Stimulated activated naive CD4-positive, alpha-beta T cell (primary cell): Measurements from ENCODE around the gene REPS1.
"Not testable (repeated sequence)": the region's sequence is repeated elsewhere in the genome, so short reads cannot be mapped to it uniquely, and the experiment has no call there.

Source experiments
- DNase-seq, 6 experiments: peaks; one replicate each; lab custom pipeline; 2025; lab: John Stamatoyannopoulos, UW

The REPS1 gene

GRCh38 chr6:138970856-138971425 lies 17.1 kb downstream of the REPS1 start:
- DNase-seq = no peak

DNA sequence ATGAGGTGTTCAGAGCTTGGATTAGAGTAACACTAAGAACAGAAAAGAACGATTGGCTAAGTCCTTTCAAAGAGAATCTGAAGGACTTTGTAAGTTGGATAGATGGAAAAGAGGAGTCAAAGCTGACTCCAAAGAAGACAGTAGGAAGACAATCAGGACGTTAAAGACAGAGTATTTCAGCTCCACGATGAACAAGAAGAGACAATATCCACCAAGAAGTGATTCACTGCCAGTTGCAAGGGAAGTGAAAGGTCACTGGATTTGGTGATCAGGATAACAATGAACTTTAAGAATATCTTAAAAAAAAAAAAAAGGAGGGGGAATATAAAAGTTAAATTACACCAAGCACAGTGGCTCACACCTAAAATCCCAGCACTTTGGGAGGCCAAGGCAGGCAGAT lies 17.9 kb downstream of the REPS1 start:
- DNase-seq = no peak

DNA sequence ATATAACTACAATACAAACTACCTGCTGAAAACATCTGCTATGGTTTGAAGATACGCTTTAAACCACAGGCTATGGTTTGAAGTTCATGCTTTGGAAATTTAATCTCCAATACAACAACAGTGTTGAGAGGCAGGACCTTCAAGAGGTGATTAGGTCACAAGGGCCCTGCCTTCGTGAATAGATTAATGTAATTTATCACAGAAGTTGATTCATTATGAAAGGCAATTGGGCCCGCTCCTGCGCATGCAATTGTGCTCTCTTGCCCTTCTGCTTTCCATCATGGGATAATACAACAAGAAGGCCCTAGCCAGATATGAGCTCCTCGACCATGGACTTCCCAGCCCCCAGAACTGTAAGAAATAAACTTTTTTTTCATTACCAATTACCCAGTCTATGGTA lies 21.2 kb downstream of the REPS1 start:
- no peak for DNase-seq

DNA sequence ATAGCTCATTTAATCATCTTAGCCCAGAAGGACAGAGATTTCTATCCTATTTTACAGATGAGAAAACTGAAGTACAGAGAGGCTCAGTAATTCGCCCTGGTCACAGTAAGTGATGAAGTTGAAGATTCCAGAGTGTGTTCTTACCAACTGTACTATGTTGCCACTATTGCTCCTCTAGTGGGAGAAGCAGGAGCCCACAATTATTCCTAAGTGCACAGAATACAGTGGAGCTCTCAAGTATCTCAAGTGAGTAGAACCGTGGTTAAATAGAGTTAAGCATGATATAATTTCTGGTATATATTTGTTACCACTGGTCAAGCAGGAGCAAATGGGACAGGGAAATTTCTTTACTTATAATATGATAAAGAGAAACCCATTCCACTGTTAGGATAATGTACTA lies 22.1 kb downstream of the REPS1 start:
- DNase-seq = no peak

- no peak for DNase-seq
These were observed 22.7 kb downstream of the REPS1 start for GRCh38 chr6:138965291-138965874.

- no peak for DNase-seq
These were observed 24.0 kb downstream of the REPS1 start for GRCh38 chr6:138964012-138964411.

DNA sequence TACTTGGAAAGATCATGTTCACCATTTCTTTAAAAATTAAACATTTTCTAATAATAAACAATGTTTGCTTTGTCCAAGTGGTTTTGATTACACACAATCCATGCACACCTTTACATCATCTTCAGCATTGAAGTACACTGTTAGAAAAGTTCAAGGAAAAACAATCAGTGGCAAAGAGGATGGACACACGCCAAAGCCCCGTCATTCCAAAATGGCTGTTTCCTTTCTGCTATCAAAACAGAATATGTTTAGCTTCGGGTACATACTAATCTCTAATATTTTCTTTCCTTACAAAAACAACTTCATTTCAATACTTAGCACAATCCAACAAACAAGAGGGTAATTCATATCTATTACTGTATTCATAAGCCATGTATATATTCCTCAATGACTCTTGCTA lies 24.5 kb downstream of the REPS1 start:
- no peak for DNase-seq

DNA sequence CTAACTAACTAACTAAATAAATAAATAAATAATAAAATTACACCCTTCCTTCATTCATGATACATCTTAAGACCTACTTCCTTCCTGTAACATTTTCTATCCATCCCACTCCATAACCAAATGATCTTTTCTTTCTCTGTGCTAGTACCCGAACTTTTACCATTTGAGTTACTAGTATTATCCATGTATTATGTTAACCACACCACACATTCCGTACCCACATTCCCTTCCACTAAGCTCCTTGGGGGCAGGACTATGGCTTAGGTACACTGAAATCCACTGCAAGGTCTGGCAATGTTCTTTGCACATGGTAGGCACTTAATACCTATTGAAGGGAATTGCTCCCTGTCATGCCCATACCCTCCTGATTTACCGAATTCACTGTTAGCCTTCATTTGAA lies 24.9 kb downstream of the REPS1 start:
- DNase-seq = no peak

- DNase-seq = no peak
These were observed 28.5 kb downstream of the REPS1 start for GRCh38 chr6:138959521-138959920.

DNA sequence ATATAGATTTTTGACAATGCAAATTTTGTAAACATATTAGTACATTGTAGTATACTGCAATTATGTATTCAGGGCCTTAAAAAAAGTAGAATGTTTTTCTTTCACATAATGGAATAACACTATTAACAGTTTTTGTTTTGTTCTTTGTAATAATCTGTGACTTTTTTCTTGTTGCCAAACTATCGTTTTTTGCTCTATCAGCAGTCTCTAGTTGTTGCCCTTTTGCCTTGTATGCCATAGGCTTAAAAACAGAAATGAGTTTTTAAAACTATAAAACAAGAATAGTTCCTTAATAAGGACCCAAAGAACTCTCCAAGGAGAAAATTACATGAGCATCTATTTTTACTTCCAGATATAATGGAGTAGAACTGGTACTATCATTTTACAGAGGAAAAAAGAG lies 29.5 kb downstream of the REPS1 start:
- no peak for DNase-seq

GRCh38 chr6:138957903-138958302 lies 30.1 kb downstream of the REPS1 start:
- DNase-seq = no peak

DNA sequence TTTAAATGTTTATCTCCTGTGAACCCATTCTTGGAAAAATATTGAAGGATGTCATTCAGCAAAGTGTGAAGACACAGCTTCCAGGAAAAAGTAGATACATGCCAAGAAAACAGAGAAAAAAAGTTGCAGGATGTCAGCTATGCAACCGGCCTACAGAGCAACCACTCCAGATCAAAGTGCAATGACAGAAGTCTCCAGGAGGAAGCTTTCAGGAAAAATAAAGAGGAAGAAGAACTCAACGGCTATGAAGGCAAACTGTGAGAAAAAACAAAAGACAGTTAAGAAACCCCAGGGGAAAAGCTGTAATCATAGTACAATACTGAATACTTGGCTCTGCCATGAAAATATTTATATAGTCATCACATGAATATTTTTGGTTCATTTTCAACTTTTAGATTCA lies 30.6 kb downstream of the REPS1 start:
- no peak for DNase-seq

DNA sequence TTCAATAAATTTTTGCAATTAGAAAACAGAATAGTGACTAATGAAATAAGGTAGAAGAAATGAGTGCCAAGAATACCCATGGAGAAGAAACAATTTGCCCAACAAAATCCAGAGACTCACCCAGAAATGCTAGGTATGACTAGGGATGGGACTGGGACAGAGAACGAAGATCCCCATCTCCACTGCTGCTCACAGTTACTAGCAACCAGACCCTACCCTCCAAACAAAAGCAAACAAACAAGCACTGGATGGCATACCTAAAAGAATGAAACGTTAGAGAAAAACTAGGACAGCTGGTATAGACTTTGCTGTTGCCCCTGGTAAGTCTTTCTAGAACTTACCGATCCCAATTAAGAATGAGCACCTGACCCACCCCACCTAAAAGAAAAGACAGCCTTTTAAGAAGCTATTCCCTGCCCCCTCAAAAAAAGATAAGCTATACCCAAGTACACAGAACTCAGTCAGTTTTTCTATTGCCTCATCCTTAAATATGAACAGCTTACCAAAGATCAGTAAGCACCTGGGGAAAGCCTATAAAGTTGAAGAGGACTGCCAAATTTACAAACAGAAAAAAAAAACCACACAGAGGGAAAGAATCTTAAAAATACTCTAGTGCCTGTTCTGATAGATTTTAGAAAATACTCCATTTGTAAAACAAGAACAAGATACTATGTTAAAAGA lies 31.7 kb downstream of the REPS1 start:
- DNase-seq = no peak

- DNase-seq = no peak
These were observed 32.8 kb downstream of the REPS1 start for GRCh38 chr6:138955262-138955661.

DNA sequence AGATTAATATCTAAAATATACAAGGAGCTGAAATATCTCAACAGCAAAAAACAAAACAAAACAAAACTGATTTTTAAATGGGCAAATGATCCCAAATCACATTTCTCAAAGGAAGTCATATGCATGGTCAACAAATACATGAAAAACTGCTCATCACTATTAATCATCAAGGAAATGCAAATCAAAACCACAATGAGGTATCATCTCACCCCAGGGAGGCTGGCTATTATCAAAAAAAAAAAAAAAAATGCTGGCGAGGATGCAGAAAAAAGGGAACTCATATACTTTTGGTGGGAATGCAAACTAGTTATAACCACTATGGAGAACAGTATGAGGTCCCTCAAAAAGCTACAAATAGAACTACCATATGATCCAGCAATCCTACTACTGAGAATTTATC lies 34.6 kb downstream of the REPS1 start:
- DNase-seq = no peak

GRCh38 chr6:138948546-138949179 lies 39.4 kb downstream of the REPS1 start:
- no peak for DNase-seq

DNA sequence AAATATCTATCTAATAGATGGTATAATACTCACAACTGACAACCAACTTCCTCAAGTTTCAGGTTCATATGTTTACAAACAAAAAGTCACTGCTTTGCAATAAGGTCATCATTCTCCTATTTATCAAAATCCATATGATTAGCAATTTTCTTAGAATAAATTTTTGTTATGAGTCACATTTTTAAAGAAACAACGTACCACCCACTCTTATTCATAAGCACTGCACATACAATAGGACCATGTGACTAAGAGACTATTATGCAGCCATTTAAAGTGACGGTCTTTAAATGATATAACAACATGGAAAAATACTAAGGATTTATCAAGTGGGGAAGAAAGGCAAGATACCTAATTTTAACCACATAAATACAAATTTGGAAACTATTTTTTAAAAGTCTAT lies 40.0 kb downstream of the REPS1 start:
- no peak for DNase-seq

GRCh38 chr6:138945354-138945753 lies 42.7 kb downstream of the REPS1 start:
- DNase-seq = no peak

- DNase-seq = no peak
These were observed 43.6 kb downstream of the REPS1 start for GRCh38 chr6:138944412-138944811.

- no peak for DNase-seq
These were observed 44.9 kb downstream of the REPS1 start for GRCh38 chr6:138943089-138943625.

GRCh38 chr6:138936873-138937272 lies 51.2 kb downstream of the REPS1 start:
- DNase-seq = not testable (repeated sequence)

- no peak for DNase-seq
These were observed 56.4 kb downstream of the REPS1 start for GRCh38 chr6:138931660-138932059.

- DNase-seq = no peak
These were observed 61.5 kb downstream of the REPS1 start for GRCh38 chr6:138926579-138926978.
